Stimulated activated CD4-positive, alpha-beta T cell treated with anti-CD3 and anti-CD28 coated beads, Interleukin-2, amount 100 ng/mL, for 4 hours (primary cell): ENCODE data around the gene ACSL4.
"Not testable (repeated sequence)": the region's sequence is repeated elsewhere in the genome, so short reads cannot be mapped to it uniquely, and the experiment has no call there.

Experiments used
- DNase-seq: peaks from one replicate; pipeline ENCODE4 v3.0.0-alpha.2; 2020; ENCODE audit warnings: low read depth

Gene ACSL4

GRCh38 chrX:109671170-109671569 is 61.9 kb downstream of the ACSL4 start:
- DNase-seq: not testable (repeated sequence)

GRCh38 chrX:109667986-109668385 is 65.1 kb downstream of the ACSL4 start:
- DNase-seq: no peak

- DNase-seq: no peak
Observed at GRCh38 chrX:109660435-109661143, 72.5 kb downstream of the ACSL4 start.

GRCh38 chrX:109658391-109658790 is 74.7 kb downstream of the ACSL4 start:
- DNase-seq: no peak

- DNase-seq: not testable (repeated sequence)
Observed at GRCh38 chrX:109657364-109657763, 75.7 kb downstream of the ACSL4 start.

- no peak for DNase-seq
Observed at GRCh38 chrX:109656774-109657173, 76.3 kb downstream of the ACSL4 start.

GRCh38 chrX:109655502-109656201 is 77.4 kb downstream of the ACSL4 start:
- no peak for DNase-seq

- no peak for DNase-seq
Observed at GRCh38 chrX:109654516-109655109, 78.4 kb downstream of the ACSL4 start.

GRCh38 chrX:109644671-109645070 is 88.4 kb downstream of the ACSL4 start:
- DNase-seq: not testable (repeated sequence)

- DNase-seq: no peak
Observed at GRCh38 chrX:109643687-109644086, 89.4 kb downstream of the ACSL4 start.

GRCh38 chrX:109638158-109638557 is 94.9 kb downstream of the ACSL4 start:
- no peak for DNase-seq

GRCh38 chrX:109637477-109637876 is 95.6 kb downstream of the ACSL4 start:
- not testable (repeated sequence) for DNase-seq

GRCh38 chrX:109635146-109635545 is 97.9 kb downstream of the ACSL4 start:
- no peak for DNase-seq

- DNase-seq: no peak
Observed at GRCh38 chrX:109632906-109633504, 100.1 kb downstream of the ACSL4 start.

- DNase-seq: no peak
Observed at GRCh38 chrX:109629310-109629709, 103.7 kb downstream of the ACSL4 start.

GRCh38 chrX:109626637-109627036 is 106.4 kb downstream of the ACSL4 start:
- no peak for DNase-seq

GRCh38 chrX:109624641-109625616 is 108.1 kb downstream of the ACSL4 start, which contains the start of gene KCNE5:
Gene KCNE5 (minus strand): TSS chrX:109625172. CDS start chrX:109625020, 152 bp downstream.
- no peak for DNase-seq

GRCh38 chrX:109623997-109624396 is 109.1 kb downstream of the ACSL4 start:
- no peak for DNase-seq

- DNase-seq: no peak
Observed at GRCh38 chrX:109622270-109622669, 110.8 kb downstream of the ACSL4 start.

- no peak for DNase-seq
Observed at GRCh38 chrX:109619771-109620170, 113.3 kb downstream of the ACSL4 start.

- DNase-seq: no peak
Observed at GRCh38 chrX:109614951-109615350, 118.1 kb downstream of the ACSL4 start.
